EH (cell line): ENCODE measurements around the gene RBM38.

ENCODE experiments used
- DNase-seq: peaks from one replicate; pipeline ENCODE4 v3.0.0-alpha.2; 2015; ENCODE audit warnings: low read depth

RBM38 gene

GRCh38 chr20:57374931-57375651 is 16.1 kb upstream of the RBM38 start:
- no peak for DNase-seq

DNA sequence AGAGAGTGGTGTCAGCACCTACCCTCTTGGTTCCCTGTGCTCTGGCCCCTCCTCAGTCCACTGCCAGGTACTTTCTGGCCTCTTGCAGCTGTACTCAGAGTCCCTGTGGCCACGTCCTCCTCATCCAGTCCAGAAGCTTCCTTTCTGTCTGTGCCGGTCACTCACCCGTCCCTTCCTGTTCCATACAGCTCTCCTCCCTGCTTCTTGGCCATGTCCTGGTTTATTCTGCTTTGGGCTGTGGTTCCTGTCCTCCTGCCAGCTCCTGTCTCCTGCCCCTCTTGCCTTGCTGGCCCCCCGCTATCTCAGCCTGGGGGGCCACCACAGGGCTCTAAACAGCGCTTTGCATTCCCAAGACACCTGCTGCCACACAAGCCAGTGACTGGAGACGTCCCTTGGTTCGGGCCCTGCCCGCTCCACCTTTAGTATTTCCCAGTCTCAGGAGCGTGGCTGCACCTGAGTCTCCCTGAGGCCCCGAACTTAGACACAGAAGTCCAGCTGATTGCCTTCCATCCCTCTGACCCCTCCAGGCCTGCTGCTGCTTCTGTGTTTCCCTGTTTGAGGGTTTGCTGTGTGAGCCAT is 15.5 kb upstream of the RBM38 start:
- DNase-seq: no peak

- DNase-seq: no peak
These were observed 13.8 kb upstream of the RBM38 start for GRCh38 chr20:57377350-57377749.

DNA sequence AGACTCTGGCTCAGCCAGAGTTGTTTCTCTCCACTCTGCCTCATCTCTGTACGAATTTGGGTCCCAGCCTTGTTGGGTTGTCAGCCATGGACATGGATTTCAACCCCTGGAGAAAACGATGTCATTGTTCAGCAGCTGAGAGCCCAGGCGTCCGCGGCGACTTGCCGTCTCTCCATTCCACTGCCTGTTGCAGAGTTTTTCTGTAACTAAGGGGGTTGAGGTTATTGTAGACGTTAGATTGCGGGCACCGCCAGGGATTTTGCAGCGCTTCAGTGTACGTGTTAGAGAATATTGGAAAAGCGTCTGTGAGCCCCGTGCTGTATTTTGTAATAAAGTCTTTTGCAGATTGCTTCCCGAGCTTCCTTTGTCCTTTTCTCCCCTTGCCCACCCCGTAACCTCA is 13.1 kb upstream of the RBM38 start:
- DNase-seq: no peak

- DNase-seq: no peak
These were observed 12.4 kb upstream of the RBM38 start for GRCh38 chr20:57378646-57379262.

DNA sequence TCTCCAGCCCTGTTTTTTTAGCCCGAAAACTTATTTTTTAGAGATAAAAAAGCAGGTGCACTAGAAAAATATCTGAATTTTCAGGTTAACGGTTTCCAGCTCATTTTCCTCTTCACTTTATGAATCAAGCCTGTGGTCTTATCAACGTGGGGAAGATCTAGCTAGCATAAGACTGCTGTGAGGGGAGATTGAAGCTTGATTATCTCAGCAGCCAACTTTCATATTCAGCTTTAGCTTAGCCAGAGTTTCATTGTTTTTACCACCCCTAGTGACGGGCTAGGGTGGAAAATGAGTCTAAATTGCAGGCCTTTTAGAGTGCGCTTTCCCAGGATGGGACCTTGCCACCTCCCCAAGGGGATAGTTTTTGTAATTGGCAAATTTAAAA is 11.9 kb upstream of the RBM38 start:
- no peak for DNase-seq

DNA sequence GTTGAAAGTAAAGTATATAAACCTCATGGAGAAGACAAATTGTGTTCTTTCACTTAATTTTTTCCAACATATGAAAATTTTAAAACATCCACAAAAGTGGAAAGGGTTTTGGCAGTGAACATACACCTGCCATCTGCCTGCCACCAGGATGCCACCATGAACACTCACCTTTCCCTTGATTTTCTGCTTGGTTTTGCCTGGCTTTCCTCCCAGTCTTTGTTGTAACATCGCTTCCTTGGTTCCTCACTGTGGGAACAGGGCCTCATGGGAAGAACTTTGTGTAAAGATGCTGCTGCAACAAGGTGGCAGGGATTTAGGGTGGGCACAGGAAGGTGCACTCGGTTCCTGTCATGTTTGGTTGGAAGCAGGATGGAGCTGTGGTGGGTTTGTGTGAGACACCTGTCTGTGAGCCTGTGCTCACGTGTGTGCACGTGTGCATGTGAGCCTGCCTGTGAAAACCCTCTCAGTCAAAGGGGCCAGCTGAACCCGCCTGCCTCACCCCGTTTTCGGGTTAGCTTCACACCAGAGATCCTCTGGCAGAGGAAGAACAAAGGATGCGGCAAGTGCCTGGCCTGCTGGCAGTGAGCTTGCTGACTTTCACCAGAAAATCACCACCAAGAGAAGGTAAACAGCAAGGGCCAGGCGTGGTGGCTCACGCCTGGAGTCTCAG is 11.0 kb upstream of the RBM38 start:
- no peak for DNase-seq

GRCh38 chr20:57381596-57382503 is 9.3 kb upstream of the RBM38 start:
- peak; percentile 72 for DNase-seq

DNA sequence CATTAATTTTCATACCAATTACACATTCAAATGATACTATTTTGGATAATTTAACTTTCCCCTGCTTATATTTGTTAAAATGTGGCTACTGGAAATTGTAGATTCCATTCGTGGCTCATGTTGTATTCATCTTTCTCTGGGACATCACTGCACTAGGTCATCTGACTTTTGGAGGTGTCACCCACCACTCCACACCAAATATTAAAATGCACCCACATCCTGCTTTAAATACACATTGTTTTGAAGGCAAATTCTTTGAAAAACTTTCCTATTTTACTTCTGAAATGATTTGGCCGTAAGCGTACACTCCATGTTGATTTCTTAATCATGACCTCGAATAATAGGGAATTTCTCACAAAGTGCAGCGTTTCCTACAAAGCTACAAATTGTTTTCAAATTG is 8.7 kb upstream of the RBM38 start:
- DNase-seq: no peak

DNA sequence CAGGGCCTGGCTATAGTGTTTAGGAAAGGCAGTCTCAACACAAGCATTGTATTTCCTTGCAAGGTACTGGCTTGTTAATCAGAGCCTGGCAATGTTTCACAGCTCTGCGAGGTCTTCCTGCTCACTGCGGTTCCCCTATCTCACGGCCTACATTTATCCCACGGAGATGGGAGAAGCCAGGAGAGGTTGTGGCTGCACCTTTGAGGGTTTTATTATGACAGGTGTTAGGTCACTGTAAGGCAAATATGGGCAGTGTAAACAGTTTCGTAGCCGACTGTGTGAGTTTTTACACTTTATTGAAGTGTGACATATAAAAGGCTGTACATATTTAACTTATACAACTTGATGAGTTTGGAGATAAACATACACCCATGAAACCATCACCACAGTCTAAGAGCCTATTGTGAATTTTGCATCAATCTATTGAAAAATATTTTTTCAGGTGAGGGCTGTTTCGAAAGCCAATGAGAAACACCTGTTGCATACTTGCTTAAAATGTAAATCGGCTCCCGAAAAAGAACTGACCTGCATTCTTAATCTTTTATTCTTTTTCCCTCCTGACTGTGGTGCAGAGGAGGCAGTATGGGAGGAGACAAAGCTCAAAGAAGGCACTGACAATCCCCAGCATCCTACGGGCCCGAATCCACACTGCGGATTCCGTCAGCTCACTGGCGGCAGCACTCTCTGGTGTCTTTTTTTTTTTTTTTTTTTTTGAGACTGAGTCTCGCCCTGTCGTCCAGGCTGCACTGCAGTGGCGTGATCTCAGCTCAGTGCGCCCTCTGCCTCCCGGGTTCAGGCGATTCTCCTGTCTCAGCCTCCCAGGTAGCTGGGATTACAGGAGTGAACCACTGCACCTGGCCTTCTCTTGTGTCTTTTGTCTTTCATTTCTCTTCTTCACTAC is 7.5 kb upstream of the RBM38 start:
- no peak for DNase-seq

DNA sequence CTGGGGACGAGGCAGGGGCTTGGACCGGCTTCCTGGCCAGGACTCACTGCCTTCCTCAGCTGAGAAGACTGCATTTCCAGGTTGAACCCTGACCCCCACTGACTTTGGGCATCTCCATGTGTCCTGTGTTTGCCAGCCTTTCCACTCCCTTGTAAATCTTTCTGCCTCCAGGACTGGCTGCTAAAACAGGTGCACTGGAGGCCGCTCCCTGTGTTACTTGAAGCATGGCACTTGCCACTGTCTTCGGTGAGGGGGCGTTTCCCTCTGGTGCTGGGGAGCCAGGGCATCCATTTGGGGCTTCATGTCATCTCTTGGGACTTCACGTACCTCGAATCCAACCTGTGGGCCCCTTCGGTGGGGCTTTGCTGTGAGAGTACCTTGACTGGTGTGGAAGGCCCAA is 6.7 kb upstream of the RBM38 start:
- no peak for DNase-seq

DNA sequence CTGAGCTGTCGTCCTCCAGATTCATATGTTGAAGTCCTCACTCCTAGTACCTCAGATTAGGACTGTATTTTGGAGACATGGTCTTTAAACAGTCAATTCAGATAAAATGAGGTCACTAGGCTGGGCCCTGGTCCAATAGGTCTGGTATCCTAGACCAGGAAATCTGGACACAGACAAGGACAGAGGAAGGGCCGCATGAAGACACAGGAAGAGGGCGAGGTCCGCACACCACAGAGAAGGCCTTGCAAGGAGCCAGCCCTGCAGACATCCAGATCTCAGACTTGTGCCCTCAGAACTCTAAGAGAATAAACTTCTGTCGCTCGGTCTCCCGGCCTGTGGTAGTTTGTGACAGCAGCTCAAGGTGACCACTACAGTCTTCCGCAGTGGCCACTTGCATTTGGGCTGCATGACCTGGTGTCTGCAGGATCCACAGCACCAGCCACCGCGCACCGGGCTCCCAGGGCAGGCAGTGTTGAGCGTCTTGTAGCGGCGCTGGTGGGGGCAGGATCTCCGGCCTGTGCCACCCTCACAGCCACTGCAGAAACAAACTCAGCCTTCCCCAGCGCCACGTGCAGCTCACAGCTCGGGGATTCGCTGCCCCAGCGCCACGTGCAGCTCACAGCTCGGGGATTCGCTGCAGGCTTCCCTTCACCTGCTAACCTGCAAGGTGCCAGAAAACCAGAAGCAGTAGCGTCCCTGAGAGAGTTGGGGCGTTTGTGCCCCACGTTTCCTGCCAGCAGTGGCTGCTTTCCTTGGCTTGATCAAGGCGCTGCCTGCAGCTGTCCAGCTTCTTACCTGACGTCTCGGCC is 6.0 kb upstream of the RBM38 start:
- peak; percentile 5 for DNase-seq

GRCh38 chr20:57385940-57386339 is 5.3 kb upstream of the RBM38 start:
- no peak for DNase-seq

DNA sequence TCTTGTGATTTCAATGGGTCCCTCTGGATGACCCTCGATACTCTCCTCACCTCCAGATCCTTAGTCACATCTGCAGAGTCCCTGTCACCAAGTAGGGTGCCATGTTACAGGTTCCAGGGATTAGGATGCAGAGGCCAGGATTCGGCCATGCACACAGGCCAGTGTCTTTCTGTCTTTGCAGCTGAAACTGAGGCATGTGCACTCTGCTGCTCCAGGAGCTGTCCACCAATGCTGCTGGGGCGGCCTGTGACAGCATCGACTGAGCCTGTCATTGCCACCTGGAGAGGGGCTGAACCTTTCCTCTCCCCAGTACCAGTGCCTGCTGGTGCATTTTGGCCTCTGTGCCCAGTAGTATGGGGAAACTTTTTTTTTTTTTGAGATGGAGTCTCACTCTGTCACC is 4.4 kb upstream of the RBM38 start:
- no peak for DNase-seq

- DNase-seq: no peak
These were observed 3.7 kb upstream of the RBM38 start for GRCh38 chr20:57387463-57387862.

GRCh38 chr20:57387945-57388371 is 3.2 kb upstream of the RBM38 start:
- DNase-seq: peak; percentile 36

DNA sequence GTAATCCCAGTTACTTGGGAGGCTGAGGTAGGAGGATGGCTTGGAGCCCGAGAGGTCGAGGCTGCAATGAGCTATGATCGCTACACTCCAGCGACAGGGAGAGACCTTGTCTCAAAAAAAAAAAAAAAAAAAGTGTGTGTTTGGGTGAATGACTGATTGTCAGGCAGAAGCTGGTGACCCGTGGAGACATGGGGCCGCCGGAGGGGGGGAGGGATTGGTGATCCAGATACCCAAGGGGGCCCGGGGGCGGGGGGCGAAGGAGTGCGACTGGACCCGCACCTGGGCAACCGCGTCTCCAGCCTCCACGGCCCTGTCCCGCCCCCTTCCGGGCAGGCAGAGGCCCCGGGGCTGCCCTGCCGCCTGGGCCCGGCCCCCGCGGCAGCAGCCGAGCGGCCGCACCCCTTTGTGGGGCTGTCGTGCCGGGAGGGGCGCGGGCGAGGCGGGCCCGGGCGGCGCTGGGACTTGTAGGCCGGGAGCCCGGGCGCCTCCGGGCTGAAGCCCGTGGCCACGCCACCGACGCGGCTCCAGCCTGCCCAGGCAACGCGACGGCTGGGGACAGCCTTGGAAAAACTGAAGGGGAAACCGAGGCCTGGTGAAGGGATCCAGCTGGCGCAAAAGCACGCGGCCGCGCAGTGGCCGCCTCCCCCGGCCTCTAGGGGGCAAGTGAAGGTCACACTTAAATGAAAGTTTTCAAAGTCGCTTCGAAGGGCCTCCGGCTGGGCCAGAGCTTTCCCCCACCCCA is 2.1 kb upstream of the RBM38 start:
- peak; percentile 56 for DNase-seq

DNA sequence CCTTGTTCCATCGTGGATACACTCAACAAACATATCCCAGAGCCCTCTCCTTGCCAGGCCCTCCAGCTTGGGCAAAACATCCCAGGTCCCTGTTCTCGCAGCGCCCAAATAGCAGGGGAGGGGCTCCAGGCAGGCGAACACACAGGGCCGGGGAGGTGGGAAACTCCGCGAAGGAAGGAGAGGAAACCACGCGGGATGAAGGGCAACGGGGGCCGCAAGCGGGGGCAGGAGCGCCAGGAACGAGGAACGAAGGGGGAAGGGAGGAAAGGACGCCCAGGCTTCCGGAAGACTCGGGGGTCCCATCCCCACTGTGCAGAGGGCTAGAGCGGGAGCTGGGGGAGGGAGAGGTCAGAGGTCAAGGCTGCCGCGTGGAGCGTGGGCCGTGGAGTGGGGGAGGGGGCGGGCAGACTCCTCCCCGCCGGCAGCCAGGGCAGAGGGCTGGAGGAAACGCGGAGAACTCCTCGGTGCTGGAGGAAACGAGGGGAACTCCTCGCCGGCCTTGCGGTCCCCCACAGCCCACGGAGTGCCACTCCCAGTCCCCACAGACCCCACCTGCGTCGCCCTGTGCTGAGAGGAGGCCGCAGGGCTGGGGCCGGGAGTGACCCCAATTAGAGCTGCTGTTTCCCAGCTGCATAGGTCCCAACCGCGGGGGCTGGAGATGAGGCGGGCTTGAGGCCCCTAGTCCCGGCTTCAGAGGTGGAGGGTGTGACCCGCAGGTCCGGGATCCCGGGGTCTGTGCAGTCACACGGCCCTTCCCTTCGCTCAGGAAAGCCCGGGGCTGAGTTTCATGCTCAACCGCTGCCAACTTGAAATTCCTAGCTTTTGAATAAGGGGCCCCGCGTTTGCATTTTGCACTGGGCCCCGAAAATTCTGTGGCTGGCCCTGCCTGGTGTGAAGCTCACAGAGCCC is 1.2 kb upstream of the RBM38 start:
- DNase-seq: no peak
